Right ventricle myocardium superior (tissue), 1 donor: Measurements from ENCODE around the gene ARVCF. TPM values are rescaled to one million over a fixed set of nuclear protein-coding genes. Genes with fewer than 3 reads are reported as not detected.
A peak's percentile ranks its signal among the peaks of the same experiment; 100 is the strongest.

Experiments used
- ATAC-seq: fragments of 200-7000 bp; cut with Tn5 transposase; one replicate; pipeline ENCODE4 v1.9.1; 2020; ENCODE audit warnings: mild to moderate bottlenecking; ENCODE audit not compliant: poor library complexity
- DNase-seq: peaks from one replicate; pipeline ENCODE4 v3.0.0-alpha.2; 2020
- intact Hi-C: fragments of 100-400 bp; cut with DNase I; formaldehyde crosslinking; loops from one replicate; pipeline ENCODE4 v1.11.2; 2022
- total RNA-seq: library from RNA; stranded (reverse); fragmentation: NEBNext Ultra II Directional; extraction: Animal tissue kit (Norgen Biotek cat#: 25700); gene quantifications from one replicate; pipeline ENCODE4 v1.2.1, GENCODE V29; 2021
- donor health status: DM: no; HTN: yes; CAD: no; lungs with severe emphysema.

ARVCF gene
- total RNA-seq, 1 donor from 2014 or later = 31.4 TPM

- ATAC-seq (no peak), DNase-seq (no peak)
- intact Hi-C loops = no loop called here
Observed at GRCh38 chr22:20035375-20036083, 18.9 kb upstream of the ARVCF start.

- intact Hi-C loops = no loop called here
- DNase-seq (no peak), ATAC-seq (no peak)
Observed at GRCh38 chr22:20034143-20034542, 17.5 kb upstream of the ARVCF start.

- ATAC-seq = peak; percentile 81
- intact Hi-C loops = no loop called here
- peak; percentile 83 for DNase-seq
Observed at GRCh38 chr22:20033045-20033706, 16.6 kb upstream of the ARVCF start.

GRCh38 chr22:20032407-20032991, 15.9 kb upstream of the ARVCF start:
- intact Hi-C loops = no loop called here
- peak; percentile 9 for ATAC-seq
- DNase-seq = no peak

GRCh38 chr22:20031732-20032406, 15.2 kb upstream of the ARVCF start:
- ATAC-seq (no peak), DNase-seq (no peak)
- intact Hi-C loops = no loop called here

GRCh38 chr22:20029550-20030225, 13.1 kb upstream of the ARVCF start:
- peak; percentile 32 for ATAC-seq
- intact Hi-C loops = no loop called here
- DNase-seq = no peak

- DNase-seq = no peak
- intact Hi-C loops = no loop called here
Observed at GRCh38 chr22:20028855-20029549, 12.4 kb upstream of the ARVCF start.

GRCh38 chr22:20027966-20028854, 11.6 kb upstream of the ARVCF start:
- no peak for ATAC-seq
- DNase-seq = peak; percentile 20
- intact Hi-C loops = no loop called here

More at GRCh38 chr22:20028855-20029549, 12.4 kb upstream of the ARVCF start:
- ATAC-seq = peak; percentile 3

GRCh38 chr22:20026996-20027601, 10.5 kb upstream of the ARVCF start:
- peak; percentile 26 for DNase-seq
- intact Hi-C loops = no loop called here

GRCh38 chr22:20026204-20026908, 9.7 kb upstream of the ARVCF start:
- ATAC-seq = no peak

More at GRCh38 chr22:20026996-20027601, 10.5 kb upstream of the ARVCF start:
- ATAC-seq = no peak

GRCh38 chr22:20025401-20026203, 9.0 kb upstream of the ARVCF start:
- peak; percentile 31 for DNase-seq
- ATAC-seq = no peak
- intact Hi-C loops = no loop called here

More at GRCh38 chr22:20026204-20026908, 9.7 kb upstream of the ARVCF start:
- DNase-seq = peak; percentile 2
- intact Hi-C loops = no loop called here

GRCh38 chr22:20024650-20025397, 8.2 kb upstream of the ARVCF start:
- intact Hi-C loops = no loop called here
- peak; percentile 12 for DNase-seq
- ATAC-seq = no peak

GRCh38 chr22:20024225-20024624, 7.6 kb upstream of the ARVCF start:
- intact Hi-C loops = no loop called here
- ATAC-seq (peak; percentile 44), DNase-seq (peak; percentile 65)

GRCh38 chr22:20022978-20023613, 6.5 kb upstream of the ARVCF start:
- no peak for DNase-seq
- intact Hi-C loops = no loop called here

More at GRCh38 chr22:20022978-20023613, 6.5 kb upstream of the ARVCF start:
- no peak for ATAC-seq
